Right lobe of liver (tissue), 4 donors: ENCODE data around the gene TRAF3.

ENCODE experiments used
- CTCF ChIP-seq, 4 donors: fragments of 200-600 bp in 3 of 4; fragments of 450-650 bp in 1 of 4; IDR thresholded peaks; one replicate each; pipeline versions ENCODE4 v1.5.1 to v1.8.0; 2016 to 2022; ENCODE audit warnings: antibody characterized with exemption in 4 of 4, mild to moderate bottlenecking in 2 of 4
- POLR2A ChIP-seq: fragments of 450-650 bp; IDR thresholded peaks from one replicate; pipeline ENCODE4 v1.6.1; 2017; ENCODE audit warnings: antibody characterized with exemption, mild to moderate bottlenecking
- donor health status: DM: no; HTN: no; CAD: no.
- donor health status: DM: no; HTN: no; CAD: no.
- donor health status: DM: no; HTN: yes; CAD: no.

- TF ChIP-seq CTCF (IDR thresholded peaks at IDR 0.05) (no peak), POLR2A (no peak)
Observed at GRCh38 chr14:102932484-102933248, 155.4 kb downstream of the TRAF3 start.
